Ovary (tissue), 1 donor: ENCODE data around the gene OXGR1.

Experiments
- EP300 ChIP-seq: sonication (generic); formaldehyde crosslinking; IDR thresholded peaks from one replicate; pipeline ENCODE4 v1.6.1; 2017; ENCODE audit warnings: antibody characterized with exemption
- POLR2A ChIP-seq: fragments of 450-650 bp; IDR thresholded peaks from one replicate; pipeline ENCODE4 v1.6.1; 2017; ENCODE audit warnings: antibody characterized with exemption, mild to moderate bottlenecking, moderate library complexity

GRCh38 chr13:97005625-97006262, 11.5 kb upstream of the OXGR1 start:
- no peak for TF ChIP-seq EP300
- TF ChIP-seq POLR2A: no peak
